Stimulated activated CD4-positive, alpha-beta T cell treated with anti-CD3 and anti-CD28 coated beads, Interleukin-4, amount 100 ng/mL, for 48 hours (primary cell): Measurements from ENCODE around the gene ROS1.

Experiments used
- DNase-seq, 2 donors: peaks; one replicate each; pipeline ENCODE4 v3.0.0-alpha.2; 2020; ENCODE audit warnings: low read depth in 2 of 2

Gene ROS1

GRCh38 chr6:117441824-117442264 lies 16.1 kb upstream of the ROS1 start:
- DNase-seq, result no peak

GRCh38 chr6:117440706-117441525 lies 15.2 kb upstream of the ROS1 start:
- no peak for DNase-seq

GRCh38 chr6:117432273-117432672 lies 6.5 kb upstream of the ROS1 start:
- no peak for DNase-seq

GRCh38 chr6:117423754-117424153 lies 2.0 kb downstream of the ROS1 start:
- no peak for DNase-seq

GRCh38 chr6:117418320-117418719 lies 7.4 kb downstream of the ROS1 start:
- DNase-seq, result no peak

- no peak for DNase-seq
These were observed 7.9 kb downstream of the ROS1 start for GRCh38 chr6:117417851-117418250.

- DNase-seq, result no peak
These were observed 11.0 kb downstream of the ROS1 start for GRCh38 chr6:117414770-117415169.

- no peak for DNase-seq
These were observed 14.3 kb downstream of the ROS1 start for GRCh38 chr6:117411474-117411873.

GRCh38 chr6:117409863-117410262 lies 15.9 kb downstream of the ROS1 start:
- DNase-seq, result no peak

- no peak for DNase-seq
These were observed 16.3 kb downstream of the ROS1 start for GRCh38 chr6:117409420-117409819.

- DNase-seq, result no peak
These were observed 21.2 kb downstream of the ROS1 start for GRCh38 chr6:117404548-117404947.

GRCh38 chr6:117401799-117402198 lies 23.9 kb downstream of the ROS1 start:
- DNase-seq, result no peak

GRCh38 chr6:117399924-117400323 lies 25.8 kb downstream of the ROS1 start:
- DNase-seq, result no peak

GRCh38 chr6:117399126-117399525 lies 26.6 kb downstream of the ROS1 start:
- no peak for DNase-seq

- DNase-seq, result no peak
These were observed 28.1 kb downstream of the ROS1 start for GRCh38 chr6:117397536-117398227.

GRCh38 chr6:117396228-117396627 lies 29.5 kb downstream of the ROS1 start:
- no peak for DNase-seq

- no peak for DNase-seq
These were observed 30.6 kb downstream of the ROS1 start for GRCh38 chr6:117395164-117395563.

- DNase-seq, result no peak
These were observed 32.7 kb downstream of the ROS1 start for GRCh38 chr6:117393045-117393444.

- no peak for DNase-seq
These were observed 33.7 kb downstream of the ROS1 start for GRCh38 chr6:117391874-117392583.

GRCh38 chr6:117389227-117390057 lies 36.3 kb downstream of the ROS1 start:
- DNase-seq, result no peak

GRCh38 chr6:117387454-117387974 lies 38.2 kb downstream of the ROS1 start:
- no peak for DNase-seq
